ENCODE results near the gene ITPR1.
A peak's percentile ranks its signal among the peaks of the same experiment; 100 is the strongest.

The ITPR1 gene

GRCh38 chr3:4466741-4467521 is 26.2 kb upstream of the ITPR1 start, which contains the start of gene SUMF1:
Gene SUMF1 (minus strand): TSS chr3:4467269. CDS start chr3:4467245, 24 bp downstream.
- Histone ChIP-seq H3K36me3 (replicated peaks) (no peaks in the 10 kb centered on the region), H3K27ac (peak within 1 kb of the TSS; percentile 82), H3K27me3 (replicated peaks) (peaks cover 4% of the 10 kb centered on the region), H3K4me3 (ENCODE audit: low read depth, low read length) (peak within 1 kb of the TSS; percentile 87)
- TF ChIP-seq, protein P1, sequence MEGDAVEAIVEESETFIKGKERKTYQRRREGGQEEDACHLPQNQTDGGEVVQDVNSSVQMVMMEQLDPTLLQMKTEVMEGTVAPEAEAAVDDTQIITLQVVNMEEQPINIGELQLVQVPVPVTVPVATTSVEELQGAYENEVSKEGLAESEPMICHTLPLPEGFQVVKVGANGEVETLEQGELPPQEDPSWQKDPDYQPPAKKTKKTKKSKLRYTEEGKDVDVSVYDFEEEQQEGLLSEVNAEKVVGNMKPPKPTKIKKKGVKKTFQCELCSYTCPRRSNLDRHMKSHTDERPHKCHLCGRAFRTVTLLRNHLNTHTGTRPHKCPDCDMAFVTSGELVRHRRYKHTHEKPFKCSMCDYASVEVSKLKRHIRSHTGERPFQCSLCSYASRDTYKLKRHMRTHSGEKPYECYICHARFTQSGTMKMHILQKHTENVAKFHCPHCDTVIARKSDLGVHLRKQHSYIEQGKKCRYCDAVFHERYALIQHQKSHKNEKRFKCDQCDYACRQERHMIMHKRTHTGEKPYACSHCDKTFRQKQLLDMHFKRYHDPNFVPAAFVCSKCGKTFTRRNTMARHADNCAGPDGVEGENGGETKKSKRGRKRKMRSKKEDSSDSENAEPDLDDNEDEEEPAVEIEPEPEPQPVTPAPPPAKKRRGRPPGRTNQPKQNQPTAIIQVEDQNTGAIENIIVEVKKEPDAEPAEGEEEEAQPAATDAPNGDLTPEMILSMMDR (IDR thresholded peaks at IDR 0.05; ENCODE audit: low read depth, low read length, missing control alignments), result no peak
- peak; percentile 51 for DNase-seq
- in situ Hi-C loops (cut with HindIII; ENCODE audit: low pct_ligation_motif_present, low sequenced_read_pairs), result no loop called here

DNA sequence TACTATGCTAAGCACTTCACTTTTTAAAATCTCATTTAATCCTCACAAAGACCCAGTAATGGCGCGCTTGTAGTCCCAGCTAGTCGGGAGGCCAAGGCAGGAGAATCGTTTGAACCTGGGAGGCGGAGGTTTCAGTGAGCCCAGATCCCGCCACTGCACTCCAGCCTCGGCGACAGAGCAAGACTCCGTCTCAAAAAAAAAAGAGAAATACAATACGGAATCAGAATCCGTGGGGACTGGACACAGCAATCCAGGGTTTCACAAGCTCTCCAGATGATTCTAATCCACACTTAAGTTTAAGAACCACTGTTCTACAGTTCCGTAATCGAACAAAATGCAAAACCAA is 25.7 kb upstream of the ITPR1 start:
- H3K4me3 ChIP-seq (ENCODE audit: low read depth, low read length), result peak overlapping the region; percentile 87
- peaks cover 7% of the 10 kb centered on the region for H3K27me3 ChIP-seq (replicated peaks)
- H3K27ac ChIP-seq, result no peak overlapping the region
- TF ChIP-seq, protein P1 (IDR thresholded peaks at IDR 0.05; ENCODE audit: low read depth, low read length, missing control alignments), result no peak
- no peak for DNase-seq
- H3K36me3 ChIP-seq (replicated peaks), result no peaks in the 10 kb centered on the region
- in situ Hi-C loops (cut with HindIII; ENCODE audit: low pct_ligation_motif_present, low sequenced_read_pairs), result no loop called here

GRCh38 chr3:4471907-4472306 is 21.2 kb upstream of the ITPR1 start:
- TF ChIP-seq, protein P1 (IDR thresholded peaks at IDR 0.05; ENCODE audit: low read depth, low read length, missing control alignments), result no peak
- DNase-seq, result no peak
- in situ Hi-C loops (cut with HindIII; ENCODE audit: low pct_ligation_motif_present, low sequenced_read_pairs), result no loop called here
- no peak overlapping the region for H3K4me3 ChIP-seq (ENCODE audit: low read depth, low read length)
- H3K27ac ChIP-seq, result no peak overlapping the region
- peaks cover 20% of the 10 kb centered on the region for H3K27me3 ChIP-seq (replicated peaks)
- no peaks in the 10 kb centered on the region for H3K36me3 ChIP-seq (replicated peaks)

- no peak for DNase-seq
- no peaks in the 10 kb centered on the region for H3K36me3 ChIP-seq (replicated peaks)
- in situ Hi-C loops (cut with HindIII; ENCODE audit: low pct_ligation_motif_present, low sequenced_read_pairs), result no loop called here
- TF ChIP-seq, protein P1 (IDR thresholded peaks at IDR 0.05; ENCODE audit: low read depth, low read length, missing control alignments), result no peak
- no peak overlapping the region for H3K27ac ChIP-seq
- peaks cover 24% of the 10 kb centered on the region for H3K27me3 ChIP-seq (replicated peaks)
- H3K4me3 ChIP-seq (ENCODE audit: low read depth, low read length), result no peak overlapping the region
Observed at GRCh38 chr3:4472312-4472711, 20.8 kb upstream of the ITPR1 start.

GRCh38 chr3:4472766-4473165 is 20.4 kb upstream of the ITPR1 start:
- TF ChIP-seq, protein P1 (IDR thresholded peaks at IDR 0.05; ENCODE audit: low read depth, low read length, missing control alignments), result no peak
- H3K36me3 ChIP-seq (replicated peaks), result no peaks in the 10 kb centered on the region
- H3K27ac ChIP-seq, result no peak overlapping the region
- peaks cover 26% of the 10 kb centered on the region for H3K27me3 ChIP-seq (replicated peaks)
- H3K4me3 ChIP-seq (ENCODE audit: low read depth, low read length), result no peak overlapping the region
- no peak for DNase-seq
- in situ Hi-C loops (cut with HindIII; ENCODE audit: low pct_ligation_motif_present, low sequenced_read_pairs), result no loop called here
